Measurements from ENCODE around the gene PRPSAP2. TPM values are rescaled to one million over a fixed set of nuclear protein-coding genes. Genes with fewer than 3 reads are reported as not detected.

PRPSAP2 gene
- total and polyA plus RNA-seq, 2 of the 8 experiments (the other 6 are each of a cell fraction or from before 2014, with no cell fraction given) = 28.7 to 50.5 TPM

DNA sequence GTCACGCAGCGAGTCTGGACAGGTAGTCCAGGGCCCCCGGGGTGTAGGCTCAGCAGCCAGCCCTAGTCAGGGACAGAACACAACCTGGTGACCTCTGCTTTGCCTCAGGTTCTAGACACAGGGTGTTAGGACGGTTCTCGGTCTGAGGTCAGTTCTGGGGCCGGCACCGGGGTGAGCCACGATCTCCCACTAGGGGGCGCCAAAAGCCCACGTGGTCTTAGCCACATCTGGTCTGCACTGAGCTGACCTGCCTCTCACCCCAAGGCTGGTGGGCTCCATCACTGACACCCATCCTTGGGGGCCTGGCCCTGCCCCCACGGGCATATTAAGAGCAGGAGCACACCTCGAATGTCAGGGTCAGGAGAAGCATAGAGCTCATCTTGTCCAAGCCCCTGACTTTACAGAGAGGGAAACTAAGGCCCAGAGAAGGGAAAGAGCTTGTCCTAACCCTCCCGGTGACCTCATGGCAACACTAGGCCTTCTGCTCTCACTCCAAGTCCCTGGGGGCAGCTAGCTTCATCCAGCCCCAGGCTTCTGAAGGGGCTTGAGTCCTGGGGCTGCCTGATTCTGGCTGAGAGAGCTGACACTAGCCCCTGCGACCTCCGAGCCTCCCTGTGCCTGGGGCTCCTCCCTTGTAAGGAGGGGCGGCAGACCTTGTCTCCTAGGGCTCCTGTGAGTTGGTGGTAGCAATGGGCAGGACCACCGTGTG lies 103.0 kb downstream of the PRPSAP2 start (continued):
- TF ChIP-seq RAD21 (IDR thresholded peaks at IDR 0.05 in 1 of 2, conservative IDR thresholded peaks at IDR 0.05 in 1 of 2; ENCODE audit: low read depth in 2 of 2, low read length in 2 of 2) = peak; percentile 96
- peak; percentile 46 for TF ChIP-seq TAF7 (optimal IDR thresholded peaks at IDR 0.05; ENCODE audit: borderline replicate concordance, low read depth, low read length)
- TF ChIP-seq HDAC2 (IDR thresholded peaks at IDR 0.05; ENCODE audit: borderline replicate concordance in 1 of 2, low read depth in 2 of 2, low read length in 2 of 2) = no peak
- TF ChIP-seq ZNF274 (IDR thresholded peaks at IDR 0.05; ENCODE audit: borderline replicate concordance, extremely low read depth, low read length) = no peak
- TF ChIP-seq CEBPB (IDR thresholded peaks at IDR 0.05; ENCODE audit: low read depth, low read length) = no peak
- TF ChIP-seq, protein P1, sequence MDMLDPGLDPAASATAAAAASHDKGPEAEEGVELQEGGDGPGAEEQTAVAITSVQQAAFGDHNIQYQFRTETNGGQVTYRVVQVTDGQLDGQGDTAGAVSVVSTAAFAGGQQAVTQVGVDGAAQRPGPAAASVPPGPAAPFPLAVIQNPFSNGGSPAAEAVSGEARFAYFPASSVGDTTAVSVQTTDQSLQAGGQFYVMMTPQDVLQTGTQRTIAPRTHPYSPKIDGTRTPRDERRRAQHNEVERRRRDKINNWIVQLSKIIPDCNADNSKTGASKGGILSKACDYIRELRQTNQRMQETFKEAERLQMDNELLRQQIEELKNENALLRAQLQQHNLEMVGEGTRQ (IDR thresholded peaks at IDR 0.05; ENCODE audit: low read length) = peak; percentile 46; the same call in 1 of the 2 replicates
- 0 out of 2 replicates have a peak, but pooled peaks have one; percentile 25 for TF ChIP-seq JUND (IDR thresholded peaks at IDR 0.05; ENCODE audit: low read length)
- TF ChIP-seq CHD2 (IDR thresholded peaks at IDR 0.05; ENCODE audit: low read length) = no peak
- peak; percentile 83; the same call in 1 of the 2 replicates for TF ChIP-seq RXRA (IDR thresholded peaks at IDR 0.05; ENCODE audit: insufficient read depth, low read depth, low read length)

Measured in H1 (cell line).